SKM-1 (cell line): ENCODE results near the gene SEC31A.
"Not testable (repeated sequence)": the region's sequence is repeated elsewhere in the genome, so short reads cannot be mapped to it uniquely, and the experiment has no call there.

Source experiments
- DNase-seq: peaks from one replicate; lab custom pipeline; 2025; ENCODE audit not compliant: unreplicated experiment; lab: John Stamatoyannopoulos, UW

Gene SEC31A

DNA sequence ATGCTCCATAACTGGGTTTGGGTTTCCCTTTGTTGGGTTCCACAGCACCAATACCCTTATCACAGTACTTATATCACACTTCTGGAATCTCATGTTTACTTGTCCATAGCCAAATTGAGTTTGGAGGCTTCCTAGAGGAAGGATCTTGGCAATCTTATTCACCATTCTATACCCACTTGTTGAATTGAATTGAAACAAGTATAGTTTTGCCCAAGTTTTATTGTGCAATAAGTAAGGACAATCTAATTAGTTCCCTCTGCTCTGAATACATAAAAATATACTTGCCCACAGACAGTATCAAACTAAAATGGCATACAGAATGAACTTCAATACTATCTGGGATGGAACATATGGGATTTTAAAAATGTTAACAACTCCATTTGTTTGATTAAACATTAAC lies 40.3 kb downstream of the SEC31A start:
- no peak for DNase-seq

DNA sequence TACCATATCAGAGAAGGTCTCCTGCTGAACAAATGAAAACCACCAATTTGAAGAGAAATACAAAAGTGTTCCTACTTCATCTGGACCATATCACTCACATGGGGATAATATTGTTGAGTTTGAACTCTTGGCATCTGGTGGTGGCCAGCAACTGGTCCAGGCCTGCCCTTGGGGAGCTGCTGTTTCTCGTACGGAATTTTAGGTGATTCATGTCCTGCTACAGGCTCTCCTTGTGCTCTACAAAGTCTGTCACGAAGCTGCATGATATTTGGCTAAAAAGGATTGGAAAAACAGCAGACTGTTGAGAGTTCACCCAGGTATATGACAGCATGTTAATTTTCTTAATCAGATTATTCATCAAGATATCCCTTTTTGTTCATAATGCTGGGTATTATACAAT lies 42.2 kb downstream of the SEC31A start:
- no peak for DNase-seq

DNA sequence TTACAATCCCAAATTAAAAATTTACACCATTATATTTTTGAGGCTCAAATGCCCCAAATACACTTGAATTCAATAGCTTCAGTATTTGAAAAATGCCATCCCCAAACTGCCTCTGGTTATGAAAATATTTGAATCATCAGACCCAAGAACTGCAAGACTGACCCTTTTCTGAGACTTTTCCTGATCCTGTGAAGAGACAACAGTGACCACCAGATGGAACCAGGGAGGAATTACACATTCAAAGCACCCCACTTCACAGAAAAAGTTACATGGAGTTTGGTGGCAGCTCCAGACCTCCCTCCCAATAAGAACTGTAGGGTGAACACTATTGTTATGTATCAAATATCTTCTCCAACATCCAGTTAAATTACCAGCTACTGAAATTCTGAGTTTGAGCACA lies 48.4 kb downstream of the SEC31A start:
- no peak for DNase-seq

DNA sequence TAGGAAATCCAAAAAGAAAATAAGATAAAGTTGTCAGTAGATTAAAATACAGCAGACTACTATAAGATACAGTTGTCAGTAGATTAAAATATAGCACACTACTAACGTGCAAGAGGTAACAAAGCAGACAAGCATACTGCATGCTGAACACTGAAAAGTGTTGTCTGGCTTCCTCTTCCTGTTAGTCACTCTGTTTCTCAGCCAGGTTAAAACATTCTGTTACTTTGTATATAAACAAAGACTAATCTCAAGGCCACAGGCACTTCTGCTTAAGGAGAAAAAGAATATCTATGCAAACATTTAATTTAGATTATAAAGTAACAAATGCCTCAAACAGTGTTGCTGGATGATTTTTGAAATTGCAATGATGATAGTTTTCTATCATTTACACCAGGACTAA lies 51.3 kb downstream of the SEC31A start:
- DNase-seq = no peak

DNA sequence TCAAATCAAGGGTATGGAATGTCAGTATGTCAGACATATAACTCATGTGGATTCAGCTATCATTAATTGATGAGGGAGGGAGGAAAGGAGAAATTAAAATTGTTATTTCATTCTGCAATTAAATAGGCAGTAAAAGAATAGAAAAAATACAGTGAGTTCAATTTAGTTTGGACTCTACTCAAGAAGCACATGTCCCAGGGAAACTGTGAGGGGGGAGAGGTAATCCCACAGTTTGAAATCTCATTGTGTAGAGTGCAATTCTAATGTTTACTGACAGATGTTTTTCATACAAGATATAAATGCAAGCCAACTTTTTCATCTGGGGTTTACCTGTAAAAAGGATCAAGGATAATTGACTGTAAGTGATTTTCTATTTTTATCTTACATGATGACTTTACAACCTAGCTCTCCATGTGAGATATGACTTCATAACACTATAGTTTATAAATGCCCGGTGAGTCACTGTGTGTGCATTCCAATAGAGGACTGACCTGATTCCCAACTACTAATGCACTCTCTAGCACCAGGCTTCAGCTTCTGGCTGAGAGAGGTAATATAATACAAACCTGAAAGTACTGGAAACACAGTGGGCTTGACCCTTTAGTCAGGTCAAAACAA lies 57.1 kb downstream of the SEC31A start:
- DNase-seq = no peak

DNA sequence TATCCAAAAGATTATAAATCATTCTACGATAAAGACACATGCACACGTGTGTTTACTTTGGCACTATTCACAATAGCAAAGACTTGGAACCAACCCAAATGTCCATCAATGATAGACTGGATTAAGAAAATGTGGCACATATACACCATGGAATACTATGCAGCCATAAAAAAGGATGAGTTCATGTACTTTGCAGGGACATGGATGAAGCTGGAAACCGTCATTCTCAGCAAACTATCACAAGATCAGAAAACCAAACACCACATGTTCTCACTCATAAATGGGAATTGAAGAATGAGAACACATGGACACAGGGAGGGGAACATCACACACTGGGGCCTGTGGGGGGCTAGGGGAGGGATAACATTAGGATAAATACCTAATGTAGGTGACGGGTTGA lies 57.9 kb downstream of the SEC31A start:
- not testable (repeated sequence) for DNase-seq

DNA sequence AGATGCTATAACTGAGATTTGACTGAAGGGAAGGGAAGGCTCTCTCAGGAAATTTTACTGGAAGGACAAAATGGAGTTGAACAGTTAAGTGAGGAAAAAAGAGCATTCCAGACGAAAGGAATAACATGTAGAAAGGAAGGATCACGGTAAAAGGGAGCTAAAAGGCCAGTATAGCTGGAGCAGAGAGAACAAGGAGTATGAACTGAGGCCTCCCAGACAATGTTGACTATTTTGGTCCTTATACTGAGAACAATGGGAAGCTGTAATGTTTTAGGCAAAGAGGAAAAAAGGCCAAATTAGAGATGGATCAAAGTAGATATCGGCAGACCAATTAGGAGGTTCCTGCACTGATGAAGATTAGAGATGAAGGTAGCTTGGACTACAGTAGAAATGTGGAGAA lies 65.5 kb downstream of the SEC31A start:
- no peak for DNase-seq

DNA sequence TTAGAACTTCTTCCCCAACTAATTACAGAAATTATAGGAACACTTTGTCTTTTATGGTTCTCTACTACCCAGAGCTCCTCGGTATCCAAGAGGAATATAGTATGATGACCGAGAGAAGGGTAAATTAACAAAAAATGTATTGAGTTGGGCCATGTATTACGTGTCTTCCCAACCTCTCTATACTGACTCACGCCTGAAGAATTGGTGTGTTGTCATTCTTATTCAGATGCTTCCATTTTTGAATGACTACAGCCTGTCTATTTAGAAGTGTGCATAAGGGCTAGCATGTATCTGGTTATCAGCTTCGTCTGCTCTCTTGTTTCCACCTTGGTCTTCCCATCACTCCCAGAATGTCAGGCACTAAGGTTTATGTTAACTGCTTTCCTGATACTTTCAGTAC lies 67.9 kb downstream of the SEC31A start:
- DNase-seq = no peak

DNA sequence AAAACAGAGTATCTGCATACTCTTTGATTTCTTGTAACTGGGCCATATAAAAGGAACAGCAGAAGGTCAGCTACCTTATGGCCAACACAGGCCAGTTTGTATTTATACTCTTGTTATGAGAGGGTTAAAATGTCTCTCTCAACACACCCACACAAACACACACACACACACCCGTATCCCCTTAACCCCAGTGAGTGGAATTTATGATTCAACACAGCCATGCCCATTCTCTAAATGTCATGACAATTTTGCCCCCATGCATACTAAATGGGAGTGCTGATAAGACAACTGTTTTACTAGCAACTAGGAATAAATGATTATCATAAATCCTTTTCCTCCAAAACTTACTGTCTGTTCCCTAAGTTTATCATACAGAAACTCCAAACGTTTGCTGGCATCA lies 70.3 kb downstream of the SEC31A start:
- DNase-seq = no peak

DNA sequence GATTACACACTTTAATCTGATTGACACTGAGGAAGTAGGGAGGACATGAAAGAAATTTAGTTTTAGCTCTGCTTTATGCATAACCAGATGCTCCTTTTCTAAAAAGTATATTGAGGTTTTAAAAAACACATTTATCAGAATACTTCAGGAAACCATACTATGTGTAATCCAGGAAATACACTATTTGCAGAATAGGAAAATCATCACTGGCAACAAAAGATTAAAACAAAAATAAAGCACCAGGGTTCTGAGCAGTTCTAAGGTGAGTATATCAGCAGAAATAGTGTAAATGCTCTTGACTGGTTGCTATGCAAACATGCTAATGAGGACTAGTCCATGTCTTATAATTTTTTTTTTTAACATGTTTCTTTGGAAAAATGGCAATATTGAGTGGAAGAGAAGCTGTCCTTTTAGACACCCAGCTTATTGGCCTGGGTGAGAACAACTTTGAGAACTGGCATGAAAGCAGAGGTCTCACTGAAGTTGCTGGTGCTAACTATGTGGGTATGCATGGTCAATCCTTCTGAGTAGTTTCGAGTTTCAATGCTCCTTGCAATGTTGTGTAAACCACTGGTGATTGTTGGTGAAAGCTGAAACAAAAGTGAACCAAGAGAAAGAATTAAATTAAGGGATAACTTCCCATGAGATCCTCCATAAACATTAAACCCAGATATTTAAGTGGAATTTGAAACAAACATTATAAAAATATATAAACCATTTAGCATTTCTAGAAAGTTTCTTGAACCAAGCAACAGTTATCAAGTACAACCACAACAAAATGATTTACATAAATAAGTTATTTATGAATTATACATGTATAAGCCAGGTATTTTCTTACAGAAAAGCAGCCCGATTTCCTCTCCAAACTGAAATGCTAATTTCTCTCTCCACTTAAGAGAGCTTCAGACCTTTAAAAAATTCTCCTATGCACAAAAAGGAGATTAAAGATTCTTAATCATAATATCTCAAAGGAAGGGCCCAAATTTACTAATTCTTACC lies 72.0 kb downstream of the SEC31A start:
- no peak for DNase-seq

DNA sequence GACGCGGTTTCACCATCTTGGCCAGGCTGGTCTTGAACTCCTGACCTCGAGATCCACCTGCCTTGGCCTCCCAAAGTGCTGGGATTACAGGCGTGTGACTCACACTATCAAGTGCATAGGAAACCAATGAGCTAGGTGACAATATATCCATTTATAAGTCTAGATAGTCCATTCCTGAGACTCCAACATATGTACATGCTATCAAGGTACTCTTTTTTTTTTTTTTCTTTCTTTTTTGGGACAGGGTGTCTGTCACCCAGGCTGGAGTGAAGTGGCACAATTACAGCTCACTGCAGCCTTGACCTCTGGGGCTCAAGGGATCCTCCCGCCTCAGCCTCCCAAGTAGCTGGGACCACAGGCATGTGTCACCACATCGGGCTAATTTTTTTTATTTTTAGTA lies 74.1 kb downstream of the SEC31A start:
- DNase-seq = not testable (repeated sequence)

DNA sequence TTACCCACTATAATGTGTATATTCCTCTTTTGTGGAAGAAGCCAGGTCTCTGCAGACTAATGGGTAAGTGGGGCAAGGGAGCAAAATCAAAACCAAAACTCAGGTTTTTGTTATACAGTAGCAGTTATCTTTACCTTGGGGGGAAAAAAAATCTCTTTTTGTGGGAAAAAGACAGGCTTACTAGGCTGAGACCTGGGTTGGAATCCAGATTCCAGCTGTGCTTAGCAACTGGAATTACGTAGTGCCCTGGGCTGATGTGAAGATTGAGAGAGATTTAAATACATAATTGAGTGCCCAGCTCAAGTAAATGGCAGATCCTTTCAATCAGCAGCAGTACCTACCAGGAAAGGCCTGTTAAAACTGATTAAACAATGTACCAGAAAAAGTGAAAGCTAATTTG lies 76.9 kb downstream of the SEC31A start:
- DNase-seq = no peak

DNA sequence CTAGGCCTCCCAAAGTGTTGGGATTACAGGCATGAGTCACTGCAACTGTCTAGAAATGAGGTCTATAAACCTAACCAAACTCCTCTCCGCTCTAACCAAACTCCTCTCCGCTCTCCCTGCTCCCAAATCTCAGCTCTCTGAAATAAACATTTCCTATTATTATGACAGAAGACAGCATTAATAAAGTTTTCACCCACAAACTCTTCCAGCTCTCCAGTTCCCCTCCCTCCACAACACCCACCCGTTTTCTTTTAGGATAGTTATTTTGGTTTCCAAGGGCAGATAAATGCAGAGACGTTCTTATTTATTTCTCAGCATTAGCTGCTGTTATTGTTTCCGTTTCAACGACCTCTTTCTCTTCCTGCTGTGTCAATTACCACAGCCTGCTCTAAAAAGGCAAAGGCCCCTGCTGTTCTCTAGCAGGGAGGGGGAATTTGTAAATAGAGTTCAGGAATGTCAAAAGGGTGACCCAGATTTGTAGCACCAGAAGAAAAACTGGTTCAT lies 79.1 kb downstream of the SEC31A start:
- DNase-seq = no peak

DNA sequence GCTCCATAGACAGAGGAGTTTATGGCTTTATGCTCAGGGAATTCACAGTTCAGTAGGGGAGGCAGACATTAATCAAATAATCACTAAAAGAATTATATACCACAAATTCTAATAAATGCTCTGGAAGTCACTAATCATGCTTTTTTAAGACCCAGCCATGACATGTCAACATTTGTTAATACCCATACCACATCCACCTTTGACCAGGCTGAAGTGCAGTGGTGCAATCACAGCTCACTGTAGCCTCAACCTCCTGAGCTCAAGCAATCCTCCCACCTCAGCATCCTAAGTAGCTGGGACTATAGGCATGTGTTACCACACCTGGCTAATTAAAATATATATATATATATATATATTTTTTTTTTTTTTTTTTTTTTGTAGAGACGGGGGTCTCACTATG lies 79.6 kb downstream of the SEC31A start:
- DNase-seq = no peak

DNA sequence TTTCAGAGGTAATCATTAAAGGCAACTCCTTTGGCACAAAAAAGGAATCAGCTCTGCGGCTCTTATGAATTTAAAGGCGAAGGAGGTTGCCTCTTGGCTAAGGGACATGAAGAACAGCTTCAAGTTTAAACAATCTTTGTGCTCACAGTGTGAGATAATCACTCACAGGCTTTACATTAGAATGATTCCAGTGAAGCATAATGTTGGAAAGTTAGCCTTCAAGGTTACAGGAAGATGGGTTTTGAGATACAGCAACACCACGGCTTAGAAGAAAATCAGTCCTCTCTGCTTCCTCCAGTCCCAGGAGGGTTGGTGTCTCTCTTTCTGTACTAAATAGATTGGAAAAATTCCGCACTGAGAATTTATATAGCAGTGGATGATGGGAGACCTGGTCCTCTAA lies 80.8 kb downstream of the SEC31A start:
- no peak for DNase-seq

DNA sequence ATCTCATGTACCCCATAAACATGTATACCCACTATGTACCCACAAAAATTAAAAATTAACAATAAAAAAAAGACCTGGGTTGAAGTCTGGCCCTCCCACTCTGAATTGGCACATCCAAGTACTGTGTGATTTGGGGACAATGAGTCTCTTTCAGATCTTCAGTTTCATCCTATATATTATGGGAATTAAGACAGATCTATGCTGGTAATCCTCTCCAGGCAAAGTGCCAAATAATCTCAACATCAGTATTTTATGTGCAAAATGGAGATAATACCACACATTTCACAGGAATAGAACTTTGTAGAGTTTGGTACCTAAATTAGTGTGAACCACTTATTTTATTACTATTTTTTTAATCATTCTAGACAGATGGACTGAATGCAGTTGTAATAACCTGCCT lies 81.3 kb downstream of the SEC31A start:
- no peak for DNase-seq

DNA sequence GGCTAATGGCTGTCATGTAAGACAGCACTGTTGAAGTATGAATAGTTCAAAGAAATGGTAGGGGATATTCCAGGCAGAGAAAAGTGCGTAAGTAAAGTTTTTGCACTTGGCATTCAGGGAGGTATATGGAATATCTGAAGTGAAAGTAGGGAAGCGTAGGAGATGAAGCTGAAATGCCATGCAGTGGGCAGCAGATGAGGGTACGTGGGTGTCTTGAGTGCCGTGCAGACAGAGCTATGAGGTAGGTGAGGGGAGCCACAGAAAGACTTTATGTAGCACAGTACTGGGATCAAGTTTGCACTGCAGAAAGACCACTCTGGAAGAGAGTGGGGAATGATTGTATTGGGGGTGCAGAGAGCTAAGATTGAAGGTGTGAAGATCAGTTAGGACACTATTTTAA lies 87.2 kb downstream of the SEC31A start:
- DNase-seq = no peak

DNA sequence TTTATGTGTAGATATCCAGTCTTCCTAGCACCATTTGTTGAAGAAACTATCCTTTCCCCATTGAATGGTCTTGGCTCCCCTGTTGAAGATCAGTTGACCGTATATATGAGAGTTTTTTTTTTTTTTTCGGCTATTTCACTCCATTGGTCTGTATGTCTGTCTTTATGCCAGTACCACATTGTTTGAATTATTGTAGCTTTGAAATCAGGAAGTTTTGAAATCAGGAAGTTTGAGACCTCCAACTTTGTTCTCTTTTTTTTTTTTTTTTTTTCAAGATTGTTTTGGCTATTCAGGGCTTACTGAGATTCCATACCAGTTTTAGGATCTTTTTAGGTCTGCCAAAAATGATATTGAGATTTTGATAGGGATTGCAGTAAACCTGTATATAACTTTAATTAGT lies 88.0 kb downstream of the SEC31A start:
- peak; percentile 52 for DNase-seq

DNA sequence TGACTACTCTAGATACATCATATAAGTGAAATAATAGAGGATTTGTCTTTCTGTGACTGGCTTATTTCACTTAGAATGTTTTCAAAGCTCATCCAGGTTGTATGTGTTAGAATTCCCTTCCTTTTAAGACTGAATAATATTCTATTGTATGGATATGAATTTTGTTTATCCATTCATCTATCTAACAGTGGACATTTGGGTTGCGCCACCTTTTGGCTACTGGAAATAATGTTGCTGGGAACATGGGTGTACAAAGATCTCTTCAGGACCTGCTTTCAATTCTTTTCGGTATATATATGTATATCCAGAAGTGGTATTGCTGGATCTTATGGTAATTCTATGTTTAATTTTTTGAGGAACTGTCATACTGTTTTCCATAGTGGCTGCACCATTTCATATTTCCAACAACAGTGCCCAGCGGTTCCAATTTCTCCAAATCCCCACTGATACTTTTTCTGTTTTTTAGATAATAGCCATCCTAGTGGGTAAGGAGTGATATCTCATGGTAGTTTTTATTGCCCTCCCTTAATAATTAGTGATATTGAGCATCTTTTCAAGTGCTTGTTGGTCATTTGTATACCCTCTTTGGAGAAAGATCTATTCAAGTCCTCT lies 88.9 kb downstream of the SEC31A start:
- no peak for DNase-seq

DNA sequence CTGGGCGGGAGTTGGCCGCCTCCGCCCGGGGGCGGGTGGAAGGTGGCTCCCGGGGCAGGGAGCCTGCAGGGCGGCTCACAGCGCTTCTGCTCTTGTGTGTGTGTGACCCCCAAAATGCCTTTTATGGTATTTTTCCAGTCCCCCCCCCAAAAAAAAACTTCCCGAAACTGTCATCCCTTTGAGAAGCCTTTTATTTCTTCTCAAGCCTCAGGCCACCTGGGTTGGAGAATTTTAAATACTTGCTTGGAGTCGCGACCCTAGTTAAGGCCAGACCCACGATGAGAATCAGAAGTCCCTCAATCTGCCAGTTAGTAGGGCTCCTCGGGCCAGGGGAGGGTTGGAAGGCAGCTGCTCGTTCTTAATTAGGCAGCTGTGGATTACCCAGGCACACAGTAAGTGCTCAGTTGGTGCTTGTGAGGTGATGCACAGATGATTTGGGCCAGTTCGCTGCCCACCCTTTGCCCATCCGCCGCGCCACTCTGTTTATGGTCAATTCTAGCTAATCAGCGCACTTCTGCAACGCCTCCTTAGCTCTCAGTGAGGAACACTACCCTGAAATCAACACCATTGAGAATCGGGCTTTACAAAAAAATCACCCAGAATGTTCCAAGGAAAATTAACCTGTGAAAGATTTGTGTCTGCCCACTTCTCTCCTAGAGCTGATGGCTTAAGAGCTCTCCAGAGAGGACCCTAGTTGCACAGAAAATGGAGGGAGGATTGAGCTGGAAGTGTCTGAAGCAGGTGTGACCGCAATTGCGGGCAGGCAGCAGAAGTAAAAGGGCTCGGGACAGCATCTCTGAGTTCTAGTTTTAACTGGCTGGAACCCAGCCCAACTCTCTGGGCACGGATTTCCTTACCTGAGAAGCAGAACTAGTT lies 91.7 kb downstream of the SEC31A start:
- no peak for DNase-seq
